SK-N-SH treated with all-trans-retinoic acid at 6 μM for 48 hours (cell line): ENCODE results near the gene NCSTN.

Experiments
- ATAC-seq: fragments of 200-7000 bp; cut with Tn5 transposase; 3 replicates; pipeline ENCODE4 v1.9.1; 2020; ENCODE audit warnings: mild to moderate bottlenecking, moderate library complexity
- BACH2 ChIP-seq: fragments of 250-450 bp; sonication (Bioruptor Pico); IDR thresholded peaks from 2 replicates; pipeline ENCODE4 v1.9.0; 2021; ENCODE audit warnings: mild to moderate bottlenecking, borderline replicate concordance
- CREB5 ChIP-seq: fragments of 250-450 bp; sonication (Bioruptor Pico); IDR thresholded peaks from 2 replicates; pipeline ENCODE4 v1.5.1; 2020; ENCODE audit warnings: low read depth, mild to moderate bottlenecking, moderate library complexity
- CSDC2 ChIP-seq: fragments of 250-450 bp; sonication (Bioruptor Pico); IDR thresholded peaks from 2 replicates; pipeline ENCODE4 v1.5.0; 2020; ENCODE audit warnings: mild to moderate bottlenecking, moderate library complexity
- CSRNP3 ChIP-seq: fragments of 250-450 bp; sonication (Bioruptor Pico); IDR thresholded peaks from 2 replicates; pipeline ENCODE4 v1.5.1; 2021; ENCODE audit warnings: mild to moderate bottlenecking, moderate library complexity
- ESRRG ChIP-seq: fragments of 250-450 bp; sonication (Bioruptor Pico); IDR thresholded peaks from 2 replicates; pipeline ENCODE4 v1.6.1; 2021; ENCODE audit warnings: mild to moderate bottlenecking
- GLIS3 ChIP-seq: fragments of 250-450 bp; sonication (Bioruptor Pico); IDR thresholded peaks from 2 replicates; pipeline ENCODE4 v1.5.0; 2020; ENCODE audit warnings: mild to moderate bottlenecking, moderate library complexity
- ISL1 ChIP-seq: fragments of 250-450 bp; sonication (Bioruptor Pico); IDR thresholded peaks from 2 replicates; pipeline ENCODE4 v2.1.2; 2022; ENCODE audit warnings: mild to moderate bottlenecking, moderate library complexity
- OSR1 ChIP-seq: fragments of 250-450 bp; sonication (Bioruptor Pico); IDR thresholded peaks from 2 replicates; pipeline ENCODE4 v1.8.0; 2022; ENCODE audit warnings: moderate library complexity, mild to moderate bottlenecking, inconsistent platforms
- PATZ1 ChIP-seq: fragments of 250-450 bp; sonication (Bioruptor Pico); IDR thresholded peaks from 2 replicates; pipeline ENCODE4 v1.8.0; 2020; ENCODE audit warnings: mild to moderate bottlenecking, moderate library complexity, borderline replicate concordance
- POU6F1 ChIP-seq: fragments of 250-450 bp; sonication (Bioruptor Pico); IDR thresholded peaks from 2 replicates; pipeline ENCODE4 v1.8.0; 2021; ENCODE audit warnings: low read depth, mild to moderate bottlenecking, moderate library complexity, borderline replicate concordance
- SNAI2 ChIP-seq: fragments of 250-450 bp; sonication (Bioruptor Pico); IDR thresholded peaks from 2 replicates; pipeline ENCODE4 v1.5.0; 2020; ENCODE audit warnings: mild to moderate bottlenecking, moderate library complexity
- TSHZ2 ChIP-seq: fragments of 250-450 bp; sonication (Bioruptor Pico); IDR thresholded peaks from 2 replicates; pipeline ENCODE4 v1.5.0; 2020; ENCODE audit warnings: mild to moderate bottlenecking, moderate library complexity
- ZFP3 ChIP-seq: fragments of 250-450 bp; sonication (Bioruptor Pico); IDR thresholded peaks from 2 replicates; pipeline ENCODE4 v1.5.0; 2020; ENCODE audit warnings: mild to moderate bottlenecking, moderate library complexity
- ZFP30 ChIP-seq: fragments of 450-650 bp; formaldehyde crosslinking; IDR thresholded peaks from 2 replicates; pipeline ENCODE4 v1.5.0; 2022; ENCODE audit warnings: mild to moderate bottlenecking, moderate library complexity
- ZNF565 ChIP-seq: fragments of 450-650 bp; formaldehyde crosslinking; conservative IDR thresholded peaks from 2 replicates; pipeline ENCODE4 v1.5.0; 2020; ENCODE audit warnings: low read depth, mild to moderate bottlenecking, moderate library complexity
- ZNF70 ChIP-seq: fragments of 450-650 bp; formaldehyde crosslinking; IDR thresholded peaks from 2 replicates; pipeline ENCODE4 v1.5.0; 2020; ENCODE audit warnings: mild to moderate bottlenecking, moderate library complexity
- ZNF8 ChIP-seq: fragments of 450-650 bp; formaldehyde crosslinking; IDR thresholded peaks from 2 replicates; pipeline ENCODE4 v1.5.0; 2020; ENCODE audit warnings: mild to moderate bottlenecking, moderate library complexity

Gene NCSTN

GRCh38 chr1:160354388-160354985 lies 11.3 kb downstream of the NCSTN start:
- ATAC-seq, result peak; percentile 82
- TF ChIP-seq ZNF8 (no peak), ZFP3 (CRISPR knock-in tag) (no peak), CSRNP3 (CRISPR knock-in tag) (no peak), ZNF565 (no peak), PATZ1 (CRISPR knock-in tag) (no peak), ZFP30 (no peak)
- TF ChIP-seq, all 23 proteins: peak for 0

- TF ChIP-seq SNAI2 (CRISPR knock-in tag), result no peak
- no peak for TF ChIP-seq BACH2
- no peak for TF ChIP-seq ISL1 (CRISPR knock-in tag)
- no peak for TF ChIP-seq POU6F1
- no peak for TF ChIP-seq GLIS3 (CRISPR knock-in tag)
- no peak for TF ChIP-seq TSHZ2 (CRISPR knock-in tag)
- no peak for TF ChIP-seq ZNF70 (CRISPR knock-in tag)
- TF ChIP-seq ZNF565, result no peak
- TF ChIP-seq ESRRG (CRISPR knock-in tag), result no peak
- no peak for TF ChIP-seq OSR1 (CRISPR knock-in tag)
- TF ChIP-seq, all 23 proteins: peak for 0
- no peak for ATAC-seq
Measured at GRCh38 chr1:160357286-160358002, 14.3 kb downstream of the NCSTN start.

GRCh38 chr1:160358073-160358472 lies 14.9 kb downstream of the NCSTN start:
- ATAC-seq, result no peak
- TF ChIP-seq ZFP30 (no peak), ESRRG (CRISPR knock-in tag) (no peak)

- ATAC-seq, result no peak; the same call in 2 of the 3 replicates
Measured at GRCh38 chr1:160359559-160360226, 16.5 kb downstream of the NCSTN start.

More at GRCh38 chr1:160359559-160360226, 16.5 kb downstream of the NCSTN start:
- TF ChIP-seq CREB5 (CRISPR knock-in tag) (no peak), CSDC2 (no peak)
